AG04449 (cell line): ENCODE results near the gene PAK4.

Source experiments
- CTCF ChIA-PET: fragments of 350-600 bp; formaldehyde crosslinking; extraction: SDS; loops from one replicate; lab custom pipeline; 2021; ENCODE audit warnings: antibody characterized with exemption; lab: Yijun Ruan, JAX
- POLR2A ChIA-PET: fragments of 400-600, 350-600 bp; formaldehyde crosslinking; extraction: SDS; loops from one replicate; lab custom pipeline; 2020; ENCODE audit warnings: antibody characterized with exemption, inconsistent platforms; lab: Yijun Ruan, JAX
- DNase-seq: peaks from one replicate; pipeline ENCODE4 v3.0.0-alpha.2; 2010; ENCODE audit warnings: low read depth, low spot score
- H3K4me3 ChIP-seq: 2 replicates; pipeline ENCODE4 v1.5.1; 2011; ENCODE audit warnings: low read depth, mild to moderate bottlenecking, control low read depth, low read length
- TF ChIP-seq, protein P1 (sequence below): IDR thresholded peaks from one replicate; pipeline ENCODE4 v1.5.1; 2011; ENCODE audit warnings: mild to moderate bottlenecking, moderate library complexity, low read length, control low read depth, inconsistent platforms; ENCODE audit not compliant: insufficient read depth; ENCODE audit errors: missing control alignments

Gene PAK4

DNA sequence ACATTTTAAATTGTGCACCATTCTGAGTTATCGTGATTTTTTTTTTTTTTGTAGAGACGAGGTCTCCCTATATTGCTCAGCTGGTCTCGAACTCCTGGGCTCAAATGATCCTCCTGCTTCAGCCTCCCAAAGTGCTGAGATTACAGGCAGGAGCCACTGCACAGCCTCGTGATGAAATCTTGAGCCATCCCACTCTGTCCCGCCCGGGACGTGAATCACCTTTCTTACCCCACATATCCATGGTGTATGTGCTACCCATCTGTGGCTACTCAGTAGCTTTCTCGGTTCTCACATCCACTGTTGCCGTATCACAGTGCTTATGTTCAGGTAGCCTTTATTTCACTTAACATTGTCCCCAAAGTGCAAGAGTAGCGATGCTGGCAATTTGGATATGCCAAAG lies 26.5 kb downstream of the PAK4 start:
- CTCF ChIA-PET: interaction anchor here (1.1 to 2.8 kb wide), 3 partner anchors 30 to 175 kb away, joined by 3 to 9 read pairs (median 3); no protein-coding TSS in a partner anchor
- TF ChIP-seq, protein P1, sequence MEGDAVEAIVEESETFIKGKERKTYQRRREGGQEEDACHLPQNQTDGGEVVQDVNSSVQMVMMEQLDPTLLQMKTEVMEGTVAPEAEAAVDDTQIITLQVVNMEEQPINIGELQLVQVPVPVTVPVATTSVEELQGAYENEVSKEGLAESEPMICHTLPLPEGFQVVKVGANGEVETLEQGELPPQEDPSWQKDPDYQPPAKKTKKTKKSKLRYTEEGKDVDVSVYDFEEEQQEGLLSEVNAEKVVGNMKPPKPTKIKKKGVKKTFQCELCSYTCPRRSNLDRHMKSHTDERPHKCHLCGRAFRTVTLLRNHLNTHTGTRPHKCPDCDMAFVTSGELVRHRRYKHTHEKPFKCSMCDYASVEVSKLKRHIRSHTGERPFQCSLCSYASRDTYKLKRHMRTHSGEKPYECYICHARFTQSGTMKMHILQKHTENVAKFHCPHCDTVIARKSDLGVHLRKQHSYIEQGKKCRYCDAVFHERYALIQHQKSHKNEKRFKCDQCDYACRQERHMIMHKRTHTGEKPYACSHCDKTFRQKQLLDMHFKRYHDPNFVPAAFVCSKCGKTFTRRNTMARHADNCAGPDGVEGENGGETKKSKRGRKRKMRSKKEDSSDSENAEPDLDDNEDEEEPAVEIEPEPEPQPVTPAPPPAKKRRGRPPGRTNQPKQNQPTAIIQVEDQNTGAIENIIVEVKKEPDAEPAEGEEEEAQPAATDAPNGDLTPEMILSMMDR: no peak
- no peak overlapping the region for H3K4me3 ChIP-seq

DNA sequence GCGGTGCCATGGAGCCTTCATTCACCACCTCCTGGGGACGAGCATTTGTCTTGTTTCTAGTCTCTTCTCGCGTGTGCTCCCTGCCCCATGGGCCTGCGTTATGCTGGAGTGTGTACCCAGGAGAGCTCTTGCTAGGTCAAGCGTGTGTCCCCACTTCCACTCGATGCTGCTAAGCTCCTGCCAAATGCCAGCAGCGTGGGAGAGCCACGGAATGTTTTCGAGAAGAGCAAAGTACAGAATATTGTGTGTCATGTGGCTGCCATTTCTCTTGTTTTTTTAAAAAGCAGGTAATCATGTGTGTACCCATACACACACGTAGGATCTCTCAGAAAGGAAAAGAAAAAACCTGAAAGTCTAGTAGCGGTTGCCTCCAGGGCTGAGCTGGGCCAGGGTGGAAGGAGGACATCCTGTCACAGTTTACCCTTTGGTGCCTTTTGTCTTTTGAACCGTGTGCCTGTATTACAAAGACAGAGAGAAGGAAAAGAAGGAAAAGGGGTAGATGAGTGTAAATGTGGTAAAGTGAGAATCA lies 28.6 kb downstream of the PAK4 start:
- TF ChIP-seq, protein P1: no peak
- DNase-seq: no peak
- ChIA-PET POLR2A (no interaction called here), CTCF (interaction anchor here (0.7 to 2.8 kb wide), 3 partner anchors 33 to 79 kb away, joined by 3 to 9 read pairs (median 3); no protein-coding TSS in a partner anchor)
- no peak overlapping the region for H3K4me3 ChIP-seq

More for the DNA sequence above, 26.5 kb downstream of the PAK4 start:
- POLR2A ChIA-PET: no interaction called here
- DNase-seq: no peak

DNA sequence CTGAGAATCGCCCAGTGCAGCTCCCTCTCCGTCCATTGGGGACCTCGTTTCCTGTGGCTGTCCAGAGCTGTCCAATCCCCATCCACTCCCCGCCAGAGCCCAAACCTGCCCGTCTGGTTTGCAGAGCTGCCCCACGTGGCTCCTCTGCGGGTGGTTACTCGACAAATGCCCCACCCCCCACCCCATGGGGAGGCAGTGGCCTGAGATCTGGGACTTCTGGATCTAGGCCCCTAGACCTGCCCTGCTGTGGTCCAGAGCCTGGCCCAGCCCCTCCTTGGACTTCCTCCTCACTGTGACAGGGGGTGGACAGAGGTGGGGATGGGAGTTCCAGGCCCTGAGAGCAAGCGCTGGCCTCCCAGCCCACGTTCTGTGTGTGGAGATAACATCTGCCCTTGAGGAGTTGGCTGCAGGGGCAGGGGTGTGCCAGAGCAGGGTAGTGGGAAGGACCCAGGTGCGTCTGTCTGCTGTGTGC lies 29.1 kb downstream of the PAK4 start:
- no peak for DNase-seq
- POLR2A ChIA-PET: no interaction called here

DNA sequence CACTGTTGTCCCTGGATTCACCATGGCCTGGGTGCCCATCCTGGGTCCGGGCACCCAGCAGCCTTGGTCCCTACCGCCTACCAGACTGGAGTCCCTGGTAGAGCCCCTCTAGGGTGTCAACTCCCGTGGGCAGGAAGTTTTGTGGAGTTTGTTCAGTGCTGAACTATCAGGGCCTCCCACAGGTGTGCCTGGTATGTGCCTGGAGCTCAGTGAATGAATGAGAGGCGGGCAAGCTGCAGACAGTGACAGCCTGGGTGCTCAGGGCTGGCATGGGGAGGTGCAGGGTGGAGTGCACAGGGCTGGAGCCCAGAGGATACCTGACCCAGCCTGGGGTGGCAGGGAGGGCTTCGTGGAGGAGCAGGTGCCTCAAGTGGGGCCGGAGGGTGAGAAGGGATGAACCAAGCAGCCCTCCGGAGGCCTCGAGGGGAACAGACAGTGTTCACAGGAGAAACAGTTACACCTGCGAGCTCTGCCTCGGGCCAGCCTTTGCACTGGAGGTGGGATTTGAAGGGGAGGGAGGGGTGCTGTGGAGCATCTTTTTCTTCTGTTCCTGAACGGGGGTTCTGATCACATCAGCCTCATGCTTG lies 29.6 kb downstream of the PAK4 start:
- CTCF ChIA-PET: interaction anchor here (1.0 kb wide), 1 partner anchor 45 kb away, joined by 3 read pairs; no protein-coding TSS in a partner anchor
- TF ChIP-seq, protein P1: no peak
- no peak for DNase-seq
- POLR2A ChIA-PET: no interaction called here
- no peak overlapping the region for H3K4me3 ChIP-seq

More for the DNA sequence above, 29.1 kb downstream of the PAK4 start:
- TF ChIP-seq, protein P1: no peak
- H3K4me3 ChIP-seq: no peak overlapping the region
- CTCF ChIA-PET: interaction anchor here (0.7 to 2.8 kb wide), 3 partner anchors 33 to 78 kb away, joined by 3 to 9 read pairs (median 3); no protein-coding TSS in a partner anchor

DNA sequence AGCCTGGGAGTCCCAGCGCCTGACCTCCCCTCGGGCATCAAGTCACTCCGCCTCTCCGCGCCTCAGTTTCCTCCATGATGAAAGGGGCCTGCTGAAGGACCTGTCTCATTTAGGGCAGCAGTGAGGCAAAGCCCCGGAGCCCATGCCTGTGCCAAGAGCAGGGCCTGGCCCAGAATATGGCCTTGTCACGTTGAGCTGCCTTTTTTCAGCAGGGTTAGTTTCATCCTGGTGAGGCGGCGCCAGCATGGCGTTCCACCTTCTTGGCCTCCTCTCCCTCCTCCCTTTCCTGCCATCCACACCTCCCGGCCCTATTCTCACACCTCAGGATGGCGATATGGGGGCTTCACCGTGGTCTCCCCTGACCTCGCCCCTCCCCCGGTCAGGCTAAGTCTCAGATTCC lies 30.2 kb downstream of the PAK4 start:
- H3K4me3 ChIP-seq: no peak overlapping the region
- TF ChIP-seq, protein P1: no peak
- DNase-seq: no peak
- POLR2A ChIA-PET: no interaction called here
- CTCF ChIA-PET: no interaction called here
